Measurements from ENCODE around the gene FBXL20.
A peak's percentile ranks its signal among the peaks of the same experiment; 100 is the strongest.
"Not testable (repeated sequence)": the region's sequence is repeated elsewhere in the genome, so short reads cannot be mapped to it uniquely, and the experiment has no call there.

The FBXL20 gene

DNA sequence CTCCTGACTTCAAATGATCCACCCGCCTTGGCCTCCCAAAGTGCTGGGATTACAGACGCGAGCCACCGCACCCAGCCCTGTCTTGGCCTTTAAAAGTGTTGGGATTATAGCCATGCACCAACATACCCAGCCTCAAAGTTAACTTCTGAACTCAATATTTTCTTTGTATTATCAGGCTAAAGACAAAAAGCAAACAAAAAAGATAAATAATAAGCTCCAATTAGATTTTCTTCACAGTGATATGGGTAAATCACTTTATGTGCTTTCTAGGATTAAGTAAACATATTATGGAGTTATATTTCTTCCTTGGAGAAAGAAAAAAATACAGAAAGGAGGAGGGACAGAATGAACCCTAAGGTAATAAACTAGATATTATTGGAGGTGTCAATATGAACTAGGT is 74.3 kb downstream of the FBXL20 start:
- DNase-seq: no peak

DNA sequence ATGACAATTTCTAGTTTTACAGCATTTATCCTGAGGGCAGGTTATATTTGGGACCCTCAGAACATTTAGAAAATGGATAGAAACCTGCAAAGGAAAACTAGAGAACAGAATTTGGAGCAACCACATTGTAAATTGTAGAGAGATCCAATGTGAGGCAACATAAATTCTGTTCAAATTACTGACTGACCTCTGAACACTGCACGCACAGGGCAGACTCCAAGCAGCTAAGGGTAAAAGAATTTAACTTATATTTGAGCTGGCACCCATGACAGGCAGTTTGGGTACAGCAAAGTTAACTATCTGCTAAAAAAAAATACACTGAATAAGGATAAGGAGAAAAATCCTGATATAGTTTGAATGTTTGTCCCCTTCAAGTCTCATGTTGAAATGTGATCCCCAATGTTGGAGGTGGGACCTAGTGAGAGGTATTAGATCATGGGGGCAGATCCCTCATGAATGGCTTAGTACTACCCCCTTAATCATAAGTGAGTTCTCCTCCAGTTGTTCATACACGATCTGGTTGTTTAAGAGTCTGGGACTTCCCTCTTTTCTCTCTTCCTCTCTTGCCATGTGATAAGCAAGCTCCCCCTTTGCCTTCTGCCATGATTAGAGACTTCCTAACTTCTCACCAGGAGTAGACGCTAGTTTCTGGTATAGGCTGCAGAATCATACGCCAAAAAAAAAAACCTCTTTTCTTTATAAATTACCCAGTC is 75.7 kb downstream of the FBXL20 start:
- no peak for DNase-seq

DNA sequence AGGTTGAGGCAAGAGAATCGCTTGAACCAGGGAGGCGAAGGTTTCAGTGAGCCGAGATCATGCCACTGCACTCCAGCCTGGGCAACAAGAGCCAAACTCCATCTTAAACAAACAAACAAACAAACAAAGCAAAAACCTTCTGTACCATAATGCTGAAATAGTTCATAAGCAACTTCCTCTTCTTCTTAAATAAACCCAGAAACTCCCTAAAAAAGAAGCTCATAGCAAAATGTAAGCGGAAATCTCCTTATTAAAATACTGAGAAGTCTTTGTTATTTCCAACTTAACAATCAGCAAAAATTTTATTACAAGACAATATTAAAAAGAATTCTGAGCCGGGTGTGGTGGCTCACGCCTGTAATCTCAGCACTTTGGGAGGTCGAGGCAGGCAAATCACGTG is 82.8 kb downstream of the FBXL20 start:
- no peak for DNase-seq

DNA sequence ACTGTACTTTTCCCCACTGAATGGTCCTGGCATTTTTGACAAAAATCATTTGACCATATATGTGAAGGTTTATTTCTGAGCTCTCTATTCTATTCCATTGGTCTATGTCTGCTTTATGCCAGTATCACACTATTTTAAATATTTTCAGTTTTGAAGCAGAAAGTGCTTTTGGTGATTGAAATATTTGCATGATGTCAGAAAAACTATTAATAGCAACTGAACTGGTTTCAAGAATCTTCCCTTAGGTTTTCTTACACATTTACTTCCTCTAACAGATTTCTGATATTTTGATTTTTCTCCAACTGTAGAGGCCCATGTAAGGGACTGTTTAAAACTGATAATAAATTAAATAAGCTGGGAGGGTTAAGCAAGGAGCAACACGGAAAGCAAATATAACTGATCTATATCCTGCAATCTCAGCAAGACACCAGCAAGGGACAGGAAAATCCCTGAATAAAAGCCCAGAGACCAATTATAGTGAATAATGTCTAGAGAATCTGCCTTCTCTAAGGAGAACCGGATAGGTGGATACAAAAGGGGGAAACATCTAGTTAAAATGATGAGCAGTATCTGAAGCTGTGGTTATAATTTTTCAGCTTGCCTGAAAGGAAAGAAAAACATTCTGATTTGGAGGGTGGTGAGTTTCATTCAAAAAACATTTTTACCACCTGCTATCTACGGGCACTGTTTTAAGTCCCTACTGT is 94.8 kb downstream of the FBXL20 start:
- DNase-seq: no peak

DNA sequence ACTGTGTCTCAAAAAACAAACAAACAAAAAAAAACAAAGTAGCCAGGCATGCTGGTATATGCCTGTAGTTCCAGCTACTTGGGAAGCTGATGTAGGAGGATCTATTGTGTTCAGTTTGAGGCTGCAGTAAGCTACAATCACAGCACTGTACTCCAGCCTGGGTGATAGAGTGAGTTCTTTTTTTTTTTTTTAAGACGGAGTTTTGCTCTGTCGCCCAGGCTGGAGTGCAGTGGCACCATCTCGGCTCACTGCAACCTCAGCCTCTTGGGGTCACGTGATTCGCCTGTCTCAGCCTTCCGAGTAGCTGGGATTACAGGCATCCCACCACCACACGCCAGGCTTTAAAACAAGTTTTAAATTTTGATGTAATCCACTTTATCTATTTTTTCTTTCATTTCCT is 95.4 kb downstream of the FBXL20 start:
- DNase-seq: no peak

DNA sequence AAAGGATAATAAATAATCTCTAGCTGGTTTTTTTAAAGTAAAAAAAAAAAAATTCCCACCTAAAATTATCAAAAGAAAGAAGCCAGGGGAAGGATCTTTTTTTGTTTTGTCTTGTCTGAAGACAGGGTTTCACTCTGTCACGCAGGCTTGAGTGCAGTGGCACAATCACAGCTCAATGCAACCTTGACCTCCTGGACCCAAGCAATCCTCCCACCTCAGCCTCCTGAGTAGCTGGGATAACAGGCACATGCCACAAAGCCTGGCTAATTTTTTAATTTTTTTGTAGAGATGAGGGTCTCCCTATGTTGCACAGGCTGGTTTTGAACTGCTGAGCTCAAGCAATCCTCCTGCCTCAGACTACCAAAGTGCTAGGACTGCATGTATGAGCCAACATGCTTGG is 97.2 kb downstream of the FBXL20 start:
- no peak for DNase-seq

DNA sequence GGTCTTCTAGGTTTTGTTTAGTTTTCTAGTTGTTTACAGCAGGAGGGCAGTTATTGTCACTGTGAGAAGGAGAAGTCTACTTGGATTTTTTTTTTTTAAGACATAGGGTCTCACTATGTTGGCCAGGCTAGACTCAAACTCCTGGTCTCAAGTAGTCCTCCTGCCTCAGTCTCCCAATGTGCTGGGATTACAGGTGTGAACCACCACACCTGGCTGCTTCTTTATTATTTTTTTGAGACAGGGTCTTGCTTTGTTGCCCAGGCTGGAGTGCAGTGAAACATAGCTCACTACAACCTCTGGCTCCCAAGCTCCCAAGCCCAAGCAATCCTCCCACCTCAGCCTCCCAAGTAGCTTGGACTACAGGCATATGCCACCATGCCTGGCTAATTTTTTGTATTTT is 107.4 kb downstream of the FBXL20 start:
- DNase-seq: no peak

DNA sequence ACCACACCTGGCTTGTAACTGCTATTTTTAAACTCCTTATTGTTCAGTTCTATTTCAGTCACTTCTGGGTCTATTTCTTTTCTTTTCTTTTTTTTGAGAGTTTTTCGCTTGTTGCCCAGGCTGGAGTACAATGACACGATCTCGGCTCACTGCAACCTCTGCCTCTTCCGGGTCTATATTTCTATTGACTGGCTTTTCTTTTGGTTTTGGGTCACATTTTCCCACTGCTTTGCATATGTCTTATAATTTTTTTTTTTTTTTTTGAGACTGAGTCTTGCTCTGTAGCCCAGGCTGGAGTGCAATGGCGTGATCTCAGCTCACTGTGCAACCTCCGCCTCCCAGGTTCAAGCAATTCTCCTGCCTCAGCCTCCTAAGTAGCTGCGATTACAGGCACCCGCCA is 108.9 kb downstream of the FBXL20 start:
- DNase-seq: not testable (repeated sequence)

DNA sequence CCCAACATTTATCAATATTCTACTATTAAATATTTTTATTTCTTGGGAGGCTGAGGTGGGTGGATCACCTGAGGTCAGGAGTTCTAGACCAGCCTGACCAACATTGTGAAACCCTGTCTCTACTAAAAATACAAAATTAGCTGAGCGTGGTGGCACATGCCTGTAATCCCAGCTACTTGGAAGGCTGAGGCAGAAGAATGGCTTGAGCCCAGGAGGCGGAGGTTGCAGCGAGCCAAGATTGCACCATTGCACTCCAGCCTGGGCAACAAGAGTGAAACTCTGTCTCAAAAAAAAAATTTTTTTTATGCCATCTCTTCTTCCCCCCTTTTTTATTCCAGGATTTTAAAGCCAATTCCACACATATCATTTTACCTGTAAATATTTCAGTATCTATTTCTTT is 114.9 kb downstream of the FBXL20 start:
- DNase-seq: not testable (repeated sequence)

DNA sequence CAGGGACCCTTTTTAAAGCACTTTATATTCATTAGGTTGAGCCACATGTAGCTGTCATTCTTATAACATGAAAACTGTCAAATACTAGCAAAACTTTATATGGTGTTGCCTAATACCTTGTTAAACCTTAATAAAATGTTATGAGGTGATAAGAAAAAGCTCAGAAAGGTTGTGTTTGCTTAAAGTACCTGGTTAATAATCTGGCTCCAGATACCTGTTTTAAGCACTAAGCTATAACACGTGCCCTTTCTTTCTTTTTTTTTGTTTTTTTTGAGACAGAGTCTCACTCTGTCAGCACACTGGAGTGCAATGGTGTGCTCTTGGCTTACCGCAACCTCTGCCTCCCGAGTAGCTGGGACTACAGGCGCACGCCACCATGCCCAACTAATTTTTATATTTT is 116.7 kb downstream of the FBXL20 start:
- DNase-seq: no peak

DNA sequence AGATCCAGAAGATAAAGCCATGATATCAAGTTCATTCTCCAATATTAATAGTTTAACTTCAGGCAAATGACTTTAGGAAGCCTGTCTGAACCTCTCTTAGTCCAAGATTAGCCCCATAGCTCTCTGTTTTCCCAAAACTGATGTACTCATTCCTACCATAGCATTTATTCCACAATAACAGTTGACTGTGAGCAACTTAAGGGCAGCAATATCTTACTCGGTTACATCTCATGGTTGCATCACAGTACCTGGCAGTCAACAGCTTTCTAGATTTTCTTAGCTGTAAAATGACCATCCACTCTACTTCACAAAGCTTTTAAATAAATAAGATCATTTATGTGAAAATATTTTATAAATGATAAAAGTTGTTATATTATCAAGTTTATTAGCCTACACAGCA is 117.5 kb downstream of the FBXL20 start:
- no peak for DNase-seq

DNA sequence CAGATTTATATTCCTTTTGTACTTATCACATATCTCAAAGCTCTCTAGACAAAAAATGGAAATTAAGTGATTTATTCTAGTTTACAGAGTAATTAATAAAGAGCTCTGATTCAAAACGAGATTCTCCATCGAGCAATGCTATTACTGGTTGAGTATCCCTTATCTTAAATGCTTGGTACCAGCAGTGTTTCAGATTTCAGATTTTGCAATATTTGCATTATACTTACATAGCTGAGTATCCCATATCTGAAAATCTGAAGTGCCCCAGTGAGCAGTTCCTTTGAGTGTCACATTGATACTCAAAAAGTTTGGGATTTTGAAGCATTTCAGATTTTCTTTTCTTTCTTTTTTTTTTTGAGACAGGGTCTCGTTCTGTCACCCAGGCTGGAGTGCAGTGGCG is 118.3 kb downstream of the FBXL20 start:
- no peak for DNase-seq

DNA sequence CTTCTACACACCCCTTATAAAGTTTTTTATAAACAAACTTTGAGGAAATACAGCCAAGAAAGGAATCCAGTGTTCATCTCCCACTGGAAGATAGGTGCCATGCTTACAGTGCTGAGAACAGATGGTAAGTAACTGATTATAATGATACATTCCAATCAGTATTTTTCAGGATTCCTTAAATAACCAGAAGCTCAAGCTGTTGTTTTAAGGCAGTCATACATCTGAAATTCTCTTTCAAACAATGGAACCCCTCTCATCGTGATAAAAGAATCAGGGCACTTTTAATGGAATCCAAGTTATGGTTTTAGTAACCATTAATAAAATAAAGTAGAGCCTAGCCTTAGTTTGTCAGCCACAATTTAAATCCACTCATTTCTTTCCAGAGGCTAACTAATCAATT is 119.6 kb downstream of the FBXL20 start:
- no peak for DNase-seq

DNA sequence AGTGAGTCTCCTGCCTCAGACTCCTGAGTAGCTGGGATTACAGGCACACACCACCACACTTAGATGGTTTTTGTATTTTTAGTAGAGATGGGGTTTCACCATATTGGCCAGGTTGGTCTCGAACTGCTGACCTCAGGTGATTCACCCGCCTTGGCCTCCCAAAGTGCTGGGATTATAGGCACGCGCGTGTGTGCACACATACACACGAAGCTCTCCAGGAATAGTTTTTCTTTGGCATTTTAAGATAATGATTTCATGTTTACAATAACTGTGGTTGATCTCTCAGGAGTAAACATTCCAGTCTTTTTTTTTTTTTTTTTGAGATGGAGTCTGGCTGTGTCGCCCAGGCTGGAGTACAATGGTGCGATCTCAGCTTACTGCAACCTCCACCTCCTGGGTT is 123.2 kb downstream of the FBXL20 start:
- not testable (repeated sequence) for DNase-seq

DNA sequence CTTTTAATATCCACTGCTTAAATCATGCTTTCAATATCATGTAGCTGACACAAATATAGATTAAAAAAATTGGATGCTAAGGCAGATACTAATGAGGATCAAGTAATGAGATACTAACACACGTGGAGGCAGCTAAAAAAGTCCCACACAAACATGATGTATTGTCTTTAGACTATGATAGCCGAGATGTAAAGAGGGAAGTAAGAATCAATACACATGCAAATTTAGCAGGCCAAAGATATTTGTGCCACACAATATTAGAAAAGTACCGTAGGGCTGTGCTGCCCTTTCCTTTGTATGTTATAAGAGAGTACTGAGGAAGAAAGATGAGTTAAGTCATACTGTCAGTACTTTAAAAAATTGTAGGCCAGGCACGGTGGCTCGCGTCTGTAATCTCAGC is 124.3 kb downstream of the FBXL20 start:
- DNase-seq: no peak

DNA sequence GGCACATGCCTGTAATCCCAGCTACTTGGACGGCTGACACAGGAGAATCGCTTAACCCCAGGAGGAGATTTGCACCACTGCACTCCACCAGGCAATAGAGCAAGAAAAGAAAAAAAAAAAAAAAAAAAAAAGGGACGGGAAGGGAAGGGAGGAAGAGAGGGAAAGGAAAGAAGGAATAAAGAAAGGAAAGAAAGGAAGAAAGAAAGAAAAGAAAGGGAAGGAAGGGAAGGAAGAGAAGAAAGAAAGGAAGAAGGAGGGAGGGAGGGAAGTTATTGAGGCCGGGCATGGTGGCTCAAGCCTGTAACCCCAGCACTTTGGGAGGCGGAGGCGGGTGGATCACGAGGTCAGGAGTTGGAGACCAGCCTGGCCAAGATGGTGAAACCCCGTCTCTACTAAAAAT is 125.3 kb downstream of the FBXL20 start:
- no peak for DNase-seq

DNA sequence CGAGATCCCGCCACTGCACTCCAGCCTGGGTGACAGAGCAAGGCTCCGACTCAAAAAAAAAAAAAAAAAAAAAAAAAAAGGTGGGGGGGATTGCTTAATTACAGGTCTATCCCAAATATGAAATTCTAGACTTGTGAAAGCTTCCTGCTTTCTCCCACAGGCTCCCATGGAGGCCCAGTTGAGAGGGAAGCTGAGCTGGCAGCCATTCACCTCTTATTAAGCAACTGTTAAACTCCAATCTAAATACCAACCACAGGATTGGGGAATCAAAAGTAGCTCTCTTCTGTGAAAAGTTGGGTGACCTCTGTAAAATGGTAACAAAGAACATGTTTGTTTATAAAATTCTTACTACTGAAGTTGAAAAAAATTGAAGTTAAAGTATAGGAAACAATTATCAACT is 129.9 kb downstream of the FBXL20 start:
- DNase-seq: no peak

DNA sequence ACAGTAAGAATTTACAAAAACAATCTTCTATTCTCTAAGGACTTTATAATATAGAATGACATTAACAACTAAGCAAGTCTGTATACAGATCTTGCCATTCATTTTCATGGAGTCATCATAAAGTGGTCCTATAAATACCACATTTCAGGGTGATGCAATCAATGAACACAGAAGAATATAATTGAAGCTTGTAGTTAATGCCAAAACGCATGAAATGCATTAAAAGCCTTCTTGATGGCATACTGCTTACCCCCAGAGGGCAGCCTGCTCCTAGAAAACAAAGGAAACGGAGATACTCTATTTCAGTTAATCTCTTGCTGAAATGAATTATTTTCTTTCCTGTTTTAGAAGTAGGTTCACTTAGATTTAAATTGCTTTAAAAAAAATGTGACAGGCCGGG is 130.5 kb downstream of the FBXL20 start:
- DNase-seq: no peak

DNA sequence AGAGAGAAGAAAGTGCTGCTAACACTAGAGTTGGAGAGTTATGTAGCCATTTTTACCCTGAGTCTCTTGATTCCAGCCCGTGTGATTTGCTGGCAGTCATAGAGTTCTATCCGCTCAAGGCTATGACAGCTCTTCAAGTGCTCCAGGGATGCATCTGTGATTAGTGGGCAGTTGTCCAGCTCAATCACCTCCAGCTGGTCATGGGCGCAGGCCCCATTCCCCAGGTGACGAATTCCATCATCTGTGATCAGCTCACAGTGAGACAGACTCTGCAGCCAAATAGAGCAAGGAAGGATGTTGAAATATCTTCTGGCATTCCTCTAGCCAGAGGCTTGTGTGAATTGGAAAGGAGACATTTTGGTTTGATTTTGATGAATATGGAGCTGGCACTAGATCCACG is 137.3 kb downstream of the FBXL20 start:
- DNase-seq: no peak

DNA sequence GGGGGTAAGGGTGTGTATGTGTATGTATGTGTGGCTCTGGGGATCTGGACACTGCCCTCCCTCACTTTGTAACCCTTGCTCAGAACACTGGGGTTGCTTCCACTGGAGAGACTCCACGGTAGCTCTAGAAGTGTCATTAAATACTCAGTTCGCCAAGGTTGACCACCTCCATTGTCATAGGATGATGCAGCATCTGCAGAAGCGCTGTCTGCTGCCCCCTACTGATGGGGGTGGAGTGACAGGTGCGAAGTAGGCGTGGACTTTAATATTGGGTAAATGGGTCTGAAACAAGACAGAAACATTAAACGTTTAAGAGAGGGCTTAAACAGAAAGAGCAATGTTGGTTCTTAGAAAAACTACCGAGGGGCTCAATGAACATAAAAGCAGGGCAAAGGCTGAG is 140.1 kb downstream of the FBXL20 start:
- DNase-seq: peak; percentile 65

DNA sequence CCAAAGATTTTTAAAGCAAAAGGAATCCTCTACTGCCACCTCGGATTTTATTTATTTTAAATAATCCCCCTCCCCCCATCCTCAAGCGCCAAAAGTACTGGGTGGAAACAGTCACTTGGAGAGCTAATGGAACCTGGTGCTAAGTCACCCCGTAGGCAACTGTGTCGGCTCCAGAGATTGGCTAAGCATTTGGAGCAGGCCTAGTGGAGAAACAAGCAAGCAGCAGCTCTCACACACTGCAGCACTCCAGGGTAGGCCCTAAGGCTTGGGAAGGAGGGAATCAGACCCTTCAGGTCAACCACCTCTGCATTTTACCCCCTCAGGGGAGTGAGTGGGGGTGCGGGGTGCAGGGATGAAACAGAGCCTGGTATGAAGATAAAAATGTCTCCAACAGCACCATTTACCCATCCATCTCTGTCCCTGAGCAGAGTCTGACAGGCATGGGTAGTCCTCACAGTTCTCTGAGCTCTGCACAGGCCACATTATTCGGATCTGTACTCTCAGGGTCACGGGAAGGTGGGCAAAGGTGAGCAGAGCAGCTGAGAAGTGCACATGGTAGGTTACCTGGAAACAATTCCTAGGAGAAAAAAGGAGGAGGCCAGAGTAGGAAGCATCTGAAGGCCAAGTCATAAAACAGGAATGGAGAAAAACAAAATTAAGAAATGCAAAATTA is 148.5 kb downstream of the FBXL20 start:
- DNase-seq: no peak

DNA sequence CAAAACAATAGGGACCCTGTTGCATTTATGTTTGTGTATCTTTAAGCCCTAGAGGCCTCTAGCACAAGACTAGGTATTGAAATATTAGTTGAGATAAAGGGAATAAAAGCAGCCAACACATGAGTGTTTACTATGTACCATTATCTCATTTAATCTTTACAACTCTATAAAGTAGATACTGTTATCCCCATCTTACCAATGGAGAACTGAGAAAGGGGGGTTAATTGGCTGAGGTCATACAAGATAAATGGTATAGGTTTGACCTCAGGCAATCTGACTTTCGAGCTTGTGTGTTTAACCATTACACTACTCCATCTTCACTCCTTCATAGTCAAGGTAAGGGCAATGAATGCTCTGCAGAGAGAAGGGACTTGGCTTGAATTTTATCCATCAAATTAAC is 149.4 kb downstream of the FBXL20 start:
- DNase-seq: no peak

DNA sequence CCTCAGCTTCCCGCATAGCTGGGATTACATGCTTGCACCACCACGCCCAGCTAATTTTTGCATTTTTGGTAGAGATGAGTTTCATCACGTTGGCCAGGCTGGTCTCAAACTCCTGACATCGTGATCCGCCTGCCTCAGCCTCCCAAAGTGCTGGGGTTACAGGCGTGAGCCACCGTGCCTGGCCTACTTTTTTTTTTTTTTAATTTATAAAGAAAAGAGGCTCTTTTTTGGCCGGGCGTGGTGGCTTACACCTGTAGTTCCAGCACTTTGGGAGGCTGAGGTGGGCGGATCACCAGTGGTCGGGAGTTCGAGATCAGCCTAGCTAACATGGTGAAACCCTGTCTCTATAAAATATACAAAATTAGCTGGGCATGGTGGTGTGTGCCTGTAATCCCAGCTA is 151.3 kb downstream of the FBXL20 start:
- not testable (repeated sequence) for DNase-seq

DNA sequence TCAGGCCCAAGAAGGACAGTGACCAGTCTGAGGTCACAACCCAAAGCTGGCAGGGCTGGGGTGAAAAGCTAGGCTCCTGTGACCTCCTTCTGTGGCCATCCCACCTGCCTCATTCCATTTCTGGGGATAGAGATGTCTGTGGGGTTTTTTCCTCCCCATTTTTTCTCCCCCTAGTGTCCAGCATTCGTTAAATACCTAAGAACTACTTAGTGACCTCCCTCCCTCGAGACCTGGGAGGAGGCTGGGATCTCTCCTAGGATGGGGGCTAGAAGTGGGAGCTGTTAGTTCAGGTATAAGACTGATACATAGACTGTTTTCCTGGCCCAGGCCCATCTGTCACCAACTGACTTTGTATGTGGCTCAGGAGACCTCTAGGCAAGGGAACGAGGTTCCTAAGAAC is 155.2 kb downstream of the FBXL20 start:
- DNase-seq: no peak

Data from stimulated activated CD8-positive, alpha-beta memory T cell treated with anti-CD3 and anti-CD28 coated beads, Interleukin-4, amount 100 ng/mL, for 48 hours (primary cell).